Measurements from ENCODE around the gene RELN.

The RELN gene

GRCh38 chr7:103879928-103880600 is 109.4 kb downstream of the RELN start:
- no peaks in the 10 kb centered on the region for H3K4me1 ChIP-seq
- H3K27me3 ChIP-seq = no peaks in the 10 kb centered on the region
- H3K27ac ChIP-seq = no peak overlapping the region
- no peaks in the 10 kb centered on the region for H4K20me1 ChIP-seq
- no peak overlapping the region for H3K4me3 ChIP-seq
- no peak for TF ChIP-seq Cebpa-rat (IDR thresholded peaks at IDR 0.05)
- H3K4me2 ChIP-seq = no peak overlapping the region
- H3K9me3 ChIP-seq = no peaks in the 10 kb centered on the region
- H3K36me3 ChIP-seq = no peaks in the 10 kb centered on the region
- no peak overlapping the region for H3K9ac ChIP-seq

GRCh38 chr7:103879411-103879810 is 110.0 kb downstream of the RELN start:
- H4K20me1 ChIP-seq = no peaks in the 10 kb centered on the region
- no peak overlapping the region for H3K4me3 ChIP-seq
- H3K4me1 ChIP-seq = no peaks in the 10 kb centered on the region
- no peak for TF ChIP-seq Cebpa-rat (IDR thresholded peaks at IDR 0.05)
- H3K36me3 ChIP-seq = no peaks in the 10 kb centered on the region
- H3K9ac ChIP-seq = no peak overlapping the region
- H3K27ac ChIP-seq = no peak overlapping the region
- H3K4me2 ChIP-seq = no peak overlapping the region
- no peaks in the 10 kb centered on the region for H3K9me3 ChIP-seq
- H3K27me3 ChIP-seq = no peaks in the 10 kb centered on the region

- no peaks in the 10 kb centered on the region for H4K20me1 ChIP-seq
- H3K4me2 ChIP-seq = no peak overlapping the region
- no peak overlapping the region for H3K4me3 ChIP-seq
- H3K4me1 ChIP-seq = no peaks in the 10 kb centered on the region
- H3K9ac ChIP-seq = no peak overlapping the region
- H3K27ac ChIP-seq = no peak overlapping the region
- no peaks in the 10 kb centered on the region for H3K9me3 ChIP-seq
- no peak for TF ChIP-seq Cebpa-rat (IDR thresholded peaks at IDR 0.05)
- no peaks in the 10 kb centered on the region for H3K36me3 ChIP-seq
- no peaks in the 10 kb centered on the region for H3K27me3 ChIP-seq
These were observed 111.9 kb downstream of the RELN start for GRCh38 chr7:103877565-103877964.

- Histone ChIP-seq H3K9ac (no peak overlapping the region), H3K27me3 (no peaks in the 10 kb centered on the region), H3K9me3 (no peaks in the 10 kb centered on the region), H3K4me2 (no peak overlapping the region), H3K36me3 (no peaks in the 10 kb centered on the region), H3K4me1 (no peaks in the 10 kb centered on the region), H3K4me3 (no peak overlapping the region), H3K27ac (no peak overlapping the region), H4K20me1 (no peaks in the 10 kb centered on the region)
- TF ChIP-seq Cebpa-rat (IDR thresholded peaks at IDR 0.05) = no peak
These were observed 113.7 kb downstream of the RELN start for GRCh38 chr7:103875718-103876117.

GRCh38 chr7:103871473-103871872 is 118.0 kb downstream of the RELN start:
- Histone ChIP-seq H3K4me3 (no peak overlapping the region), H3K4me1 (no peaks in the 10 kb centered on the region), H4K20me1 (no peaks in the 10 kb centered on the region), H3K4me2 (no peak overlapping the region), H3K9me3 (no peaks in the 10 kb centered on the region), H3K9ac (no peak overlapping the region), H3K27me3 (no peaks in the 10 kb centered on the region), H3K27ac (no peak overlapping the region), H3K36me3 (no peaks in the 10 kb centered on the region)
- no peak for TF ChIP-seq Cebpa-rat (IDR thresholded peaks at IDR 0.05)

- H3K27me3 ChIP-seq = no peaks in the 10 kb centered on the region
- no peak overlapping the region for H3K4me3 ChIP-seq
- H4K20me1 ChIP-seq = no peaks in the 10 kb centered on the region
- no peak overlapping the region for H3K4me2 ChIP-seq
- H3K36me3 ChIP-seq = no peaks in the 10 kb centered on the region
- no peaks in the 10 kb centered on the region for H3K4me1 ChIP-seq
- H3K9ac ChIP-seq = no peak overlapping the region
- no peaks in the 10 kb centered on the region for H3K9me3 ChIP-seq
- no peak for TF ChIP-seq Cebpa-rat (IDR thresholded peaks at IDR 0.05)
- H3K27ac ChIP-seq = no peak overlapping the region
These were observed 118.8 kb downstream of the RELN start for GRCh38 chr7:103870664-103871063.

GRCh38 chr7:103867874-103868273 is 121.6 kb downstream of the RELN start:
- H3K36me3 ChIP-seq = no peaks in the 10 kb centered on the region
- H3K9me3 ChIP-seq = no peaks in the 10 kb centered on the region
- TF ChIP-seq Cebpa-rat (IDR thresholded peaks at IDR 0.05) = no peak
- H3K9ac ChIP-seq = no peak overlapping the region
- no peak overlapping the region for H3K4me2 ChIP-seq
- H4K20me1 ChIP-seq = no peaks in the 10 kb centered on the region
- H3K27ac ChIP-seq = no peak overlapping the region
- H3K27me3 ChIP-seq = no peaks in the 10 kb centered on the region
- no peak overlapping the region for H3K4me3 ChIP-seq
- no peaks in the 10 kb centered on the region for H3K4me1 ChIP-seq

GRCh38 chr7:103866919-103867318 is 122.5 kb downstream of the RELN start:
- Histone ChIP-seq H3K27me3 (no peaks in the 10 kb centered on the region), H3K4me2 (no peak overlapping the region), H4K20me1 (no peaks in the 10 kb centered on the region), H3K36me3 (no peaks in the 10 kb centered on the region), H3K4me1 (no peaks in the 10 kb centered on the region), H3K27ac (no peak overlapping the region), H3K9ac (no peak overlapping the region), H3K9me3 (no peaks in the 10 kb centered on the region), H3K4me3 (no peak overlapping the region)
- no peak for TF ChIP-seq Cebpa-rat (IDR thresholded peaks at IDR 0.05)

GRCh38 chr7:103865442-103865841 is 124.0 kb downstream of the RELN start:
- Histone ChIP-seq H3K4me2 (no peak overlapping the region), H3K27me3 (no peaks in the 10 kb centered on the region), H3K4me3 (no peak overlapping the region), H4K20me1 (no peaks in the 10 kb centered on the region), H3K9ac (no peak overlapping the region), H3K36me3 (no peaks in the 10 kb centered on the region), H3K9me3 (no peaks in the 10 kb centered on the region), H3K4me1 (no peaks in the 10 kb centered on the region), H3K27ac (no peak overlapping the region)
- TF ChIP-seq Cebpa-rat (IDR thresholded peaks at IDR 0.05) = no peak

- Histone ChIP-seq H3K36me3 (no peaks in the 10 kb centered on the region), H3K4me2 (no peak overlapping the region), H3K27ac (no peak overlapping the region), H3K4me1 (no peaks in the 10 kb centered on the region), H4K20me1 (no peaks in the 10 kb centered on the region), H3K27me3 (no peaks in the 10 kb centered on the region), H3K4me3 (no peak overlapping the region), H3K9me3 (no peaks in the 10 kb centered on the region), H3K9ac (no peak overlapping the region)
- TF ChIP-seq Cebpa-rat (IDR thresholded peaks at IDR 0.05) = no peak
These were observed 127.0 kb downstream of the RELN start for GRCh38 chr7:103862302-103863035.

Measured in BLaER1 (cell line).